Fibroblast of peridontal ligament (primary cell): Measurements from ENCODE around the gene HOXB5.
A peak's percentile ranks its signal among the peaks of the same experiment; 100 is the strongest.

Experiments
- DNase-seq: peaks from one replicate; pipeline ENCODE4 v3.0.0-alpha.2; 2010; ENCODE audit errors: extremely low read depth

HOXB5 gene

DNA sequence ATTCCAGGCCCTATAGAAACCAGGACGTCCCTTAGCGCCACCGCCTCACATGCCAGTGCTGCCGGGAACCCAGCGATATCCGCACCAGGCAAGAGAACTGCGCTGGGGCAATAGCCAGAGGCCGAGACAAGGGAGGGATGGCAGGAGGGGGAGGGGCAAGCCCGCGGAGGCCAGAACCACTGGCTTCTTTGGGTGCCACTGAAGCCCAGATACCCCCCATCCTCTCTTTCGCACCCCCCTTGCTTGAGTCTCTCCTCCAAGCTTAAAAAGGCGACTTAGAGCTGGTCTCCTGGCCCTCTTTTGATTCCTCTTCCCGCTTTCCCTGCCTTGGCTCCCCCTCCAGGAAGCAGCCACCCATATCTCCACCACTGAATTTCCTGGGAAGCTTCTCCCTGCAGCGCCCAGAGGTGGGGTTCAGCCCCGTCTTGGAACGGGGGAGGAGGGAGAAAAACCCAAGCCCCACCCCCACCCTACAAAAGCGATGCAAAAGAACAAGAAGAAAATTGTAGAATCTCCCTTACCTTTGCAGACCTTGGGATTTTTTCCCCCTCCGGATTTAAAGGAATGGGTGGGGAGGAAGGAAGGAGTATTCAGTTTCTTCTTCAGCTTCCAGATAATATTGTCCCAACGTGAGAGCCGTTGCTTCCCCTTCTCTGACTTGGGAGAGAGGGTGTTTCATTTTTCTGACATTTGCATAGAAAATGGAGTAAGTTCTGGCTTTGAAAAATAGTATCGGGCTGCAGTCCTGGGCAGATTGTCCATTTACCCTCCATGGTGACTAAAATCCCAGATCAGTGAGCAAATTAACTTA, 10.6 kb upstream of the HOXB5 start:
- no peak for DNase-seq

DNA sequence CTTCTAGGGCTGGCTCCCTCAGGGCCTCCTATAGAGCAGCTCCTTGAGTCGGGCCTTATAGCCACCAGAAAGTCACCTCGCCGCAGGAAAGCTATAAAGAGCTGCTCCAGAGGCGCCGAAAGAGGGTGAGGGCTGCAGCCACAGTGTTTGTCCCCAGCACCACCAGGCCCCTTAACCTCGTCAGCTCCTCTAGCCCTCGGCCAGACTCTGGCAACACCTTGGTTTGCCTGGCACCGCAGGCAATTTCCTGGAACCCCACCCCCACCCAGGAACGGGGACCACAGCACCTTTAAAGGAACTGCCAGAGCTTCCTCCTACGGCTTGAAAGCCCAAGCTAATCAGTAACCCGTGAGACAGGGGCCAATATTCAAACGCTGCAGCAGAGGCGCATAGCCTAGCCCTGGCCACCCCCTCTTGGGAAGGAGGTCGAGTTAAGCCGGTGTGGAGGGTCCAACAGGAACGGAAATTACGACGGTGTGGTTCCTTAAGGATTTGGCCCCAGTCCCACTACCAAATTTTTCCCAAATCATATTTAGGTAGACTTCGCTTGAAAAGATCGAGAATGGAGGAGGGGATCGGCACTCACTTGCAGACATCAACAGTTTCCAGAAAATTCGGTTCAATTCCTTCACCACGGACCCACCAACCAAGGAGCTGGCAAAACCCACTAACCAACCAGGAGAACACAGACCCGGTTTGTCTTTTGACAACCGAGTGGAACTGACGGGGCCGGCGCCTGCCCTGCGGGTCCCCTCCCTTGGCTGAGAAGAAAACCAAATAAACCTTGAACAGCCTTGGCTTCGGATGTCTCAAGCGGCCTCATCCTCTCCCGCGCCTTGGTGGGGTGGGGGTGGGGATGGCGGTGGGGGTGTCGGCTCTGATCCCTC, 8.2 kb upstream of the HOXB5 start:
- DNase-seq: no peak

DNA sequence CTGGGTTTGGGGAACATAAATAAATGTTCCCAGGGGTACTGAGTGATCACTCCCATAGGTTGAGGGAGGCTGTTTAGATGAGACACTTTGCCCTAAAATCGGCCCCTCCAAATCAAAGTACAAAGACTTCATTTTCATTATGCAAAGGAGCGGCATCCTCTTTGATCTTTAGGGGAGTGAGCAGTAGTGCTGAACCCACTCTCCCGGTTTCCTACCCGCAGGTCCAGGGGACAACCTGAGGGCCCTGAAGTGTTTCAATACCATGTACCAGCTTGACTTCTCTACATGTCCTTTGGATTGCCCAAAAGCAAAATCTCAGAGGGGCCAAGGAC, 7.6 kb upstream of the HOXB5 start:
- no peak for DNase-seq

DNA sequence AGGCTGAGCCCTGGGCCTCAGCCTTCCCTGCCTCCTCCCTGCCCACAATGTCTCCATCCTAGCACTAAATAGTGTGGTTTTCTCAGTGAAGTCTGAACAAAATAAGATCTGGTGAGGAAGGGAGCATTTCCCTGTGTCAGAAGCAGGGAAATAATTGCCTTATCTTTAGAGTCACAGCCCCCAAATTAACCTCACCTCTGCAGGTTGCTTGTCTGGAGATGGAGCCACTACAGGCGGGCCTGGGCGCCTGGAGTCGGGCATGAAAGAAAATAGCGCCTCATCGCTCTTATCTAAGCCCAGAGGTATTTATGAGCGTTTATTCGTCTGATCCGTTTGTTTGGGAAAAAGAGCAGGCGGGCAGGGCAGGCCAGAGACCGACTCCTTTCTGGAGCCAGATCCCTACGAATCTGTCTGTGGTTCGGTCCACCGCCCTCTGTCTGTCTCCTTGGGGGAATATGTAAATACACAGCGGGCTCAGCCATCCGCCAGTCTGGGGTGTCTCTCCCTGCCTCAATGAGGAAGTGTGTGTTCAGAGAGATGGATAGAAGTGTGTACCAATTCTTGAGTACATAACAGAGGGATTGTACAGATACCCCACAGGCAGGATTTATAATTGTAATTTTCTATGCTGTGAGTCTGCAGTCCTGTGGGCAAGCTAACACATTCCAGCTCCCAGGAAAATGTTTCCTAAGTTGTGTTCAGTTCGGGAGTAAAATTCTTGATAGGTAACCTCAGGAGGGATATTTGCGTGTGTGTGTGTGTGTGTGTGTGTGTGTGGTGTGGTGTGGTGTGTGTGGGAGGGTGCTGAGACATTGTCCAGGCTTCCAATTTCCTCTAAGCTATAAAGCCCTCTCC, 6.9 kb upstream of the HOXB5 start:
- no peak for DNase-seq

DNA sequence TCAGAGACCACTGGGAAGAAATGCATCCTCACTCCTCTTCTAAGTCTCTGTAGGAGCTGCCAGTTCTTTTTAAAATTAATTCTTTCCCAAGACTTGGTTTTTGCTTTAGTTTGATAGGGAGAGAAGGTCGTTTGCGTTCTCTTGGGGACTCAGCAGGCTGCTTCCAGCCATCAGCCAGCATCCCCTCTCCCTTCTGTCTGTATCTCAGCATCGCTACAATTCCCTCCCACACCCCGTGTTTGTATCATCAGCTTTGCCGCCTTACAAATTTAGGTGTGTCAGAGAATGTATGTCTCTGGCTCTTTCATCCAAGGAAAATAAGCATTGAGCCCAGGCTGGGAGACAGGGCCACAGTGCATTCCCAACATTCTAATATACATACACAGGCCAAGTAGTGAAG, 5.8 kb upstream of the HOXB5 start:
- DNase-seq: no peak

DNA sequence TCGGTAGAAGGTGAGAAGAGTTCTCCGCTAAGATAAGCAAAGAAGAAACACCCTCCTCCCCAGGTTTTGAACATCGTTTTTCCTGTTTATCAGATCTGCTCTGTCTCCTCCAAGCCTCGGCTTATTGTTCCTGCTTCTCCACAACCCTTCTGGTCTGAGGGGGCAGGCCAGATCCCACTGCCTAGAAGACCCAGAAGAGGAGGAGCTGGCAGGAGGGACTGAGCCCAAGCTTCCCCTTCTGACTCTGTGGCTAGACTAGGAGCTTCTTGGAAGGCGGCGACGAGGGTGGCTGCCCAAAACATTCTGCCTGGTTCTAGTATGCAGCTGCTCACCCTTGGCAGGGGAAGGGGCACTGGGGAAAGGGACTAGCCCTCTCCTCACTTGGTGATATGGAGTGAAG, 5.2 kb upstream of the HOXB5 start:
- no peak for DNase-seq

DNA sequence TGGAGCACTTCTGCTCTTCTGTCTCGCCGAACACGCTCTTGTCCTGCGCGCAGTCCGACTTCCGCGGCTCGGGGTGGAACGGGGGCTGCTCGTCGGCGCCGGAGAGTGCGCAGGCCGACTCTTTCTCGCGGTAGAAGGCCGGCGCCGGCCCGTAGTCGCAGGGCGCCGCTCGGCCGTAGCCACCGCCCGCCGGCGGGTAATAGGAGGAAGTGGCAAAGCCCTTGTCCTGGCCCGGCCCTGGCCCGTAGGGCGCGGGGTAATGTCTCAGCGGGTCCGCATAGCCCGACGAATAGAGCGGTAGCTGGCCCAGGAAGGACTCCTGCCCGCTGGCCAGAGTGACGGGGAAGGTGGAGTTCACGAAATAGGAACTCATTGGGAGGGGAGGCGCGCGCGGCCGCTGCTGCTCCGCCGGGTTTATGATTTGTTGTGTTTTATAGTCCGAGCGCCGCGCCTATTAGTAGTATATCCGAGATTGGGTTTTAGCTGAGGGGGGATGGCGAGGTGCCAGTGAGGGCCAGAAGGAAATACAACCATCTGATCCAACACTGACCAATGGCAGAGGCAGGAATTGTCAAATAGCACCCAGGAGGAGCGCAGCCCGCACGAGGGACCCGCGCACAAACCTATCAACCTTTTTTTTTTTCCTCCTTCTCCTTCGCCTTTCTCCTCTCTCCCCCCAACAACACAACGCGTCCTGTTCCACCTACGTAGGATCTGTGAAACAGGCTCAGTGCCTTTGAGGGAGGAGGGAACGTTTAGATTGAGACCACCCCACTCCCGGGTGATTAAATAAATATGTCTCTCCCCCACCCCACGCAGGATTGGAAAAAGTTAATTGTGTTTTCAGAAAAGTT, 4.4 kb upstream of the HOXB5 start:
- no peak for DNase-seq

DNA sequence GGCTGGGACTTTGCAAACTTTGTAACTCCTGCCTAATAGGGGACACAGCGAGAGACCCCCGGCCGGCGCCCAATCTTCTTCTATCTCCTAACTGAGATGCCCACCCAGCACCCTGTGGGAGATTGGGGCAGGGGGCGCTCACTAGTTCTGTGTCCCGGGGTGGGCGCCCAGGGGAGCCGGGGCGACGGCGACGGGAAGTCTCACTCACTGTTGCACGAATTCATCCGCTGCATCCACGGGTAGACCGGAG, 3.9 kb upstream of the HOXB5 start:
- no peak for DNase-seq

DNA sequence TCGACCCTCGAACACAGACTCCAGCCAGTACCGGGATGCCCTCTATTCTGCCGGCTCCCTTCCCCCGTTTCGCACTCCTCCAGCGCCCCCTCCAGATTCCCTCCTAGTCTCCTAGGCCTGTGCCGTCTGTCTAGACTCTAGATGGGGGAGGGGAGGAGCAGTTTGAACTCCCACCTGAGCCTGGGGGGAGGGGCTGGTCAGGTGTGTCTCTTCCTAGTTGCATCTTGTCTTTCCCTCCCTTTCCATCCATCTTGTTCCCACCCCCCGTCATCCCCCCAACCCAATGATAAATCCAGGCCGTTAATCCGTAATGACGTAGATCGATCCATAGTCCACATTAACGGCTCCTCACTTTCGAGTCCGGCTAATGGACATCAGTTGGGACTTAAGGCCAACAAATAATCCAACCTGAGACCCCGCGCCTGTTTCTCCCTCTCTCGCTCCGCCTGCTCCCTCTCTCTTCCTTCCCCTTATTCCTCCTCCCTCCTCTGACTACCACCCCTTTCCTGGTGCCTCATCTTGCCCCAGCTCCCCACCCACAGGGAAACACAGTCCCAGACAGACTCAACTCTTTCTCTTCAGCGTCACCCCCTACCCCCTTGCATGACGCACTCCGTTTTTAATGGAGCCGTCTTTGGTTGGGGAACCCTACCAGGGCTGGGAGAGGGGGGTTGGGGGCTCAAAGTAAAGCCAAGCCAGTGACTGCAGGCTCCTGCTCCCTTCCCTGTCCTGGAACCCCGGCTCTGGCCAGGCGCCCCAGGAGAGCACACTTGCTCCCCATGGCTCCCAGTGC, 3.4 kb upstream of the HOXB5 start:
- no peak for DNase-seq

DNA sequence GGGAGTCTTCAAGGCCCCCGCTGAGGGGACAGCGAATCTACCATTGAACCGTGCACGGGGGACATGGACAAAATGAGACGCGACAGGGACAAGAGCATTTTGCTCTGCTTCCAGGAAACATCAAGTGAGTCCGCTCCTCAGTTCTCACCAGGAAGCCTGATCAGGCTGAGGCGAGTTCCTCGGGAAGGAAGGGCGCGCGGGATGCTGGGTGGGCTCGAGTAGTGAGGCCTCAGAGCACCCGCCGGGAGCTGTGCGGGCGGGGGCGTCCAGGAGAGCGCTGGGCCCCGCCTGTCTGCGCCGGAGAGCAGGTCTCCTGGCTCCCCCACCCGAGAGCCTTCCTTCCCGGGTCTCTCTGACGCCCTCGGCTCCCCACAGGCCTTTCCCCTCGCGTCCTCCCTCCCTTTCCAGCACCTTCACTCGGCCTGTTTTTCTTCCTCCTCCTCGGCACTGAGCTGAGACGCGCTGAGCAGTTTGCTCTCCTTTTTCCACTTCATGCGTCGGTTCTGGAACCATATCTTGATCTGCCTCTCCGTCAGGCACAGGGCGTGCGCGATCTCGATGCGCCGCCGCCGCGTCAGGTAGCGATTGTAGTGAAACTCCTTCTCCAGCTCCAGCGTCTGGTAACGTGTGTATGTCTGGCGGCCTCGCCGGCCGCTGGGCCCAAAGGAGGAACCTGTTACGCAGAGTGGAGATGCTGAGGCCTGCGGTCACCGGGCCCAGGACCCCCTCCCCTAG, 2.6 kb upstream of the HOXB5 start:
- DNase-seq: no peak

DNA sequence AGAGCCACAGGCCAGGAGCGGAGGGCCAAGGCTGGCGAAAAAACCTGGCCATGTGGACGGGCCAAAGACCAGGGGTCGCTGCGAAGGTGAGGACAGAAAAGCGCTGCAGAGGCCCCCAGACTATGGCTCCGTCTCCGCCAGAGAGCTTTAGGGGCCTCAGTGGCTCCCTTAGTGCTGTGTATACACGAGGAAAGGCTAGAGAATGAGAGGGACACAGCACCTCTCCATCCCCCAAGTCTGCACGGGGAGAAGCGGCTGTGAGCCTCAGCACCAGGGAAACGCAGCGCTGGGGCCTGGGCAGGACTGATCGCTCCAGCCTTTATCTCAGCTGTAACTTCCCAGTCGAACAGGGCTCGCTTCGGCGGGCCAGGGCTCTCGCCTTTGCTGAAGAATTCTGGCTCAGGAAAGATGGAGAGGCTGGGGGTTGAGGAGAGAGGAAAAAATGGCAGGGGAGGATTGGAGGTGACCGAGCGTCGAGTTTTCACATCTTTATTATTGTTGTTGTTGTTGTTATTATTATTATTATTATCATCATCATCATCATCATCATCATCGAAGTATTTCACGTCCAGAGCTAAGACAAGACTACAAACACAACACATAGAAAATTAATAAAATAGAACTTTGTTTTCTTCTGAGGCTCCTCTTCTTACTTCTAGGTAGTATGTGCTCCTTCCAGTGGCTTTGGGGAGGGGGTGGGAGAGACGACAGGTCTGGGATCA, 1.9 kb upstream of the HOXB5 start:
- no peak for DNase-seq

DNA sequence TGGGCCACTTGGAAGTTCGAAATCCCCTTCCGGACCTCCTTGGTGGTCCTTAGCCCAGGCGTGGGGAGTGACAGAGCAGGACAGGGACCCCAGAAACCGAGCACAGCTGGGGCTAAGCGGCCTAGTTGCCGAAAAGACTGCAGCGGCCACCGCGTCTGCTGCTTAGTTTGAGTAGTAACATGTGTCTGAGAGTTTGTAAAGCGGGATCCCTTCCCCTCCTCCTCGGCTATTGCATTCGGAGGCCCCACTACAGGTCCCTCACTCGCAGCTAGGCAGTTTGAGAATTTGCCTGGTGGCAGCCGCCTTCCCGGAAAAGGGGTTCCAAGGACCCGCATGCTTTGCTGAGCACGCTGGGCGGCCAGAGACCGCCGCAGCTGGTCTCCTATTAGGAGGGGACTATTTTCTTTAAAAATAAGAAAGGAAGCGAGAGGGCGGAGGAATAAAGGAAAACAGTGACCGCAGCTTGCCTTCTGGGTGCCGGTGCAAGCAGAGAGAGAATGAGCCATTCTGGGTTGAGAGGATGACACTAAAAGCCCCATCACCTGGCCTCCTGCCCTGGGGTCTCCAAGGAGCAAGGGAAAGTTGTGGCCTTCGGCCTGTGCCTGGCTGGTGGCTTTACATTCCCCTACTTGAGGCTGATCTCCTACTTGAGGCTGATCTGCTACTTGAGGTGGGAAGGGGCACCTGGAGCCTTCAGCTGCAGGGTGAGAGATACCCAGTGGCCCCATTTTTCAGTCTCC, 1.1 kb upstream of the HOXB5 start:
- no peak for DNase-seq

DNA sequence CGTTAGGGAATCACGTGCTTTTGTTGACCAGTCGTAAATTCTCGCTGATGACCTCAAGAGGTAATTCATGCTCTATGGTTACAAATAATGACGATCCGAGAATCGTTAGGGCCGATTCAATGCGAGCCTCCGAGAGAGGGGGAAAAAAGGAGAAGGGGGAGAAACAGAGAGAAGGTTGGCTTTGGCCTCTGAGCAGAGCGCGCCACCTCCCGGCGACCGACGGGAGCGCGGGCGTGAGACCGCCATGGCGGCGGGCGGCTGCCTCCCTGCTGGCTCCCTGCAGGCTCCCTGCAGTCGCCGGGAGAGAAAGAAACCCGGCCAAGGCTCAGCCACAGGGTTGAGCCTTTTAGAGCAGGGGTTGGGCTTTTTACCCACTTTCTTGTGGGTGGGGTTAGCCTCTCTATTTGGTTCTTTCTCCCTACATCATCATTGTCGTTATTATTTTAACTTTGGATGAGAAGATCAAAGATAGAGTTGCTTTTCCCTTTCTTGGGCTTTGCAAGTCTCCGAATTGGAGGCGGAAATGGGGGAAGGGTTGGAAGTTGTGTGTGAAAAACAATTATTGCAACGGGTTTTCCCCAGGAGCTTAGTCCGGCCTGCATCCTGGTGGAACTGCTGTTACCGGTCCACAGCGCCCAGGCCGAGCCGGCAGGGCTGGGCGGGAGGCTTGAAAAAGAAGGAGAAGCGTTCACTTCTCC, 410 bp upstream of the HOXB5 start:
- DNase-seq: peak; percentile 37

DNA sequence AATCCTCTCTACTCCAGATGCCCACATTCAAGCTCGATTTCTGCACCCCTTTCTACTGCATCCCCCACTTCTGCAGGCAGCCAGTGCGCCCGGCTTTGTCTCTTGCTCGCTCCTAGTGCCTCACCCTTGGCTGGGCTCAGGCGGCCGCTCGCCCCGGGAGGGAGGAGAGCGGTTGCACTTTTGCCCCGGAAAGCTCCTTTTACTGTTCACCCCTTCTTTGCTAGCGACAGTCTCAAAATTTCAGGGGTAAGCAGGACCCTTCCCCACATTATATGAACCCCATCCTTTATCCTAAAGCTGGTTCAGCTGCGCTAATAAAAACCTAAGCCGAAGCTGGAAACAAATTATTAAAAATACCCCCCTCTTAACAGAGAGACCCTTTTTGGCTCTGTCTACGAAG, 1.0 kb downstream of the HOXB5 start:
- DNase-seq: no peak

DNA sequence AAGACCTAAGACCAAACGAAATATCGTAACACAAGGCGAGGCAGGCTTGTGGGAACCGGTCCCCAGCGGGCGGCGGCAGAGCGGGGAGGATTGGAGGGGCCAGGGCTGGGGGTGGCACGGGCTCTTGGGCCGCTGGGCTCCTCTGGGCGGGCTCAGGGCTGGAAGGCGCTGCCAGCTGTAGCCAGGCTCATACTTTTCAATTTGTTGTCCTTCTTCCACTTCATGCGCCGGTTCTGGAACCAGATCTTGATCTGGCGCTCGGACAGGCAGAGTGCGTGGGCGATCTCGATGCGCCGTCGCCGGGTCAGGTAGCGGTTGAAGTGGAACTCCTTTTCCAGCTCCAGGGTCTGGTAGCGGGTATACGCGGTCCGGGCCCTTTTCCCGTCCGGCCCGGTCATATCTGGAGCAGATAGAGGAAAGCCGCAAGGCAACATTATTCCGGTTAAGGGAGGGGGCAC, 1.5 kb downstream of the HOXB5 start:
- DNase-seq: no peak

DNA sequence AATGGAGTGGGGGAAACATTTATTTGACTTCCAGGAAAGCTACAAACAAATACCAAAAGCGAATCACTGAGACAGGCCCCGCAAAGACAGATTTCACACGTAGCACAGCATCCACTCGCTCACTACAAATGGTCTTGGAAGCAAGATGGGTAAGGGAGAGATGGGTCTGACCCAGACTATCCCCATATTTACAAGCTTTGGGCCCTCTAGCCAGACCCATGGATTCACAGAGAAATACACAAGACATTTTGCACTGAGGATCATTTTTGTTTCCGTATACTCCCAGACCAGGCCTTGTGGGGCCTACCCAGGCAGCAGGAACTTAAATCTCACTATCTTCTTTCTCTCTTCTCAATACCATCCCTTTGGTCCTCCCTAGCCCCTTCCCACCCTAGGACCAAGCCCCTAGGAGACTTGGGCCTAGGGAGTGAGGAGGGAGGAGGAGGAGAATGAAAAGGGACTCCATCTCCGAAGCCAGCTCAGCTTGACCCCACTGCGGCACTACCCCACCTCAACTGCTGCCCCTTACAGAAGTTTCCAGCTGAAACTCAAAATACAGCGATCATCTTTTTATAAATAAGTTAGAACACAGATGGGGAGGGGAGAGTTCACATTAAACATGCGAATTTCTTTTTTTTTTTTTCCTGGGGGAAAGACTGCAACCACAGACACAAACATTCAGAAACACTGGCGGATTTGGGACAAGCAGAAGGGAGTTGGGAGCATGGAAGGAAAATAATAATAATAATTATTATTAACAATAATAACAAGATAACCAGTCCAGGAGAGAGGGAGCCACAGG, 2.1 kb downstream of the HOXB5 start:
- no peak for DNase-seq

DNA sequence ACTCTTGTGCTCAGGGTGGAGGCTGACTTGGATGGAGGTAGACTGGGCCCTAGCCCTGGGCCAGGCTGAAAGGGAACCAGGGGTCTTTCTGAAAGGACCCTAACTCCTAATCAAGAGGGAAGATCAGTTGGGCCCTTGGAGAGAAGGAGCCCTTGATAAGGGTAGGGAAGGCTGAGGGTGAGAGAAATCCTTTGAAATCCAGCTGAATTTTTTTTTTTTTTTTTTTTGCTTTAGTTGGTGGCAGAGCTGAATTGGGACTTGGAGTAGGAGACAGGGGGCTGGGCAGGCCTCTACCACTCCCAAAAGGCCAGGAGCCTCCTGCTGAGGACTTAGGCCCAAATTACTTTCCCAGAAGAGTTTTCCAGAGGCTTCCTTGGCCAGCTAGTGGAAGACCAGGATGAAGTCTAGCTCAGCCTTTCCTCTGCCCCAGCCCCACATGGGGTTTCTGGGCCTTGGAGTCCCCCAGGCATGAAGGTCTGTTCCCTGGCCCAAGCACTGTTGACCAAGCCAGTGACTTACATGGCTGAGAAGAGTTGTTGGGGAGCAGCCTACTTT, 2.9 kb downstream of the HOXB5 start:
- DNase-seq: no peak
